Neural progenitor cell (in vitro differentiated cells): ENCODE measurements around the gene LCP1. TPM values are rescaled to one million over a fixed set of nuclear protein-coding genes. Genes with fewer than 3 reads are reported as not detected.
A peak's percentile ranks its signal among the peaks of the same experiment; 100 is the strongest.

Experiments used
- DNase-seq: peaks from one replicate; pipeline ENCODE4 v3.0.0-alpha.2; 2016; ENCODE audit warnings: low spot score
- H2AFZ ChIP-seq: fragments of 200-600 bp; sonication (generic); replicated peaks from 2 replicates; pipeline ENCODE4 v1.6.1; 2016; ENCODE audit warnings: antibody characterized with exemption
- H3F3A ChIP-seq: fragments of 200-600 bp; sonication (generic); 2 replicates; pipeline ENCODE4 v1.6.1; 2016; ENCODE audit warnings: antibody characterized with exemption, low read depth
- H3K27ac ChIP-seq: fragments of 200-600 bp; sonication (generic); 2 replicates; pipeline ENCODE4 v1.5.1; 2016; ENCODE audit warnings: mild to moderate bottlenecking
- H3K27me3 ChIP-seq: fragments of 200-600 bp; sonication (generic); 2 replicates; pipeline ENCODE4 v1.6.1; 2016; ENCODE audit warnings: mild to moderate bottlenecking, moderate library complexity
- H3K36me3 ChIP-seq: fragments of 200-600 bp; sonication (generic); 2 replicates; pipeline ENCODE4 v1.5.1; 2016
- H3K4me1 ChIP-seq: fragments of 200-600 bp; sonication (generic); 2 replicates; pipeline ENCODE4 v1.6.1; 2016; ENCODE audit warnings: mixed run types
- H3K4me2 ChIP-seq: fragments of 200-600 bp; sonication (generic); 2 replicates; pipeline ENCODE4 v1.6.1; 2016
- H3K4me3 ChIP-seq: fragments of 200-600 bp; sonication (generic); 2 replicates; pipeline ENCODE4 v1.5.1; 2016
- H3K79me2 ChIP-seq: fragments of 200-600 bp; sonication (generic); 2 replicates; pipeline ENCODE4 v1.6.1; 2016; ENCODE audit warnings: low read depth
- H3K9ac ChIP-seq: fragments of 200-600 bp; sonication (generic); 2 replicates; pipeline ENCODE4 v1.6.1; 2016
- H3K9me3 ChIP-seq: fragments of 200-600 bp; sonication (generic); 2 replicates; pipeline ENCODE4 v1.5.1; 2016; ENCODE audit warnings: low read depth
- H4K20me1 ChIP-seq: fragments of 200-600 bp; sonication (generic); 2 replicates; pipeline ENCODE4 v1.6.1; 2016; ENCODE audit warnings: low read depth
- H3K27ac Mint-ChIP-seq: 3 replicates; pipeline ENCODE4 v1.8.0; 2021; ENCODE audit warnings: mixed read lengths
- H3K27me3 Mint-ChIP-seq: 2 replicates; pipeline ENCODE4 v1.8.0; 2022; ENCODE audit warnings: low read depth, mild to moderate bottlenecking, inconsistent platforms, moderate library complexity, mixed read lengths; ENCODE audit not compliant: insufficient read depth
- H3K36me3 Mint-ChIP-seq: 3 replicates; pipeline ENCODE4 v1.8.0; 2021; ENCODE audit warnings: mixed read lengths
- H3K4me1 Mint-ChIP-seq: 3 replicates; pipeline ENCODE4 v1.8.0; 2021; ENCODE audit warnings: mixed read lengths
- H3K4me3 Mint-ChIP-seq: 3 replicates; pipeline ENCODE4 v1.8.0; 2021; ENCODE audit warnings: mild to moderate bottlenecking, moderate library complexity, mixed read lengths
- H3K9me3 Mint-ChIP-seq: 3 replicates; pipeline ENCODE4 v1.8.0; 2020; ENCODE audit warnings: mixed read lengths
- CTCF ChIP-seq: fragments of 200-600 bp; sonication (generic); IDR thresholded peaks from 2 replicates; pipeline ENCODE4 v1.5.1; 2017; ENCODE audit warnings: antibody characterized with exemption, mild to moderate bottlenecking
- EZH2 ChIP-seq: fragments of 200-600 bp; sonication (generic); IDR thresholded peaks from 2 replicates; pipeline ENCODE4 v1.6.1; 2017; ENCODE audit warnings: antibody characterized with exemption, mild to moderate bottlenecking, moderate library complexity
- EZH2phosphoT487 ChIP-seq: fragments of 200-600 bp; sonication (generic); IDR thresholded peaks from 2 replicates; pipeline ENCODE4 v1.6.1; 2017; ENCODE audit warnings: antibody characterized with exemption
- total RNA-seq: library from RNA; depleted of rRNA; stranded (reverse); fragments of >200 nt; gene quantifications from 2 replicates; pipeline ENCODE4 v1.2.3, GENCODE V29; 2015; ENCODE audit warnings: low replicate concordance

LCP1 gene
- total RNA-seq, 1 donor from 2014 or later, result 2.2 TPM

- Histone ChIP-seq H3K4me1 (no peaks in the 10 kb centered on the region), H3K27ac (no peak overlapping the region), H2AFZ (no peak overlapping the region), H3K36me3 (no peaks in the 10 kb centered on the region), H3K9ac (no peak overlapping the region), H3K4me3 (no peak overlapping the region), H4K20me1 (no peaks in the 10 kb centered on the region), H3K4me2 (no peak overlapping the region), H3K9me3 (no peaks in the 10 kb centered on the region), H3K27me3 (no peaks in the 10 kb centered on the region), H3F3A (no peaks in the 10 kb centered on the region), H3K79me2 (no peaks in the 10 kb centered on the region)
- no peak for DNase-seq
- TF ChIP-seq EZH2 (no peak), EZH2phosphoT487 (no peak), CTCF (no peak)
- H3K4me3 Mint-ChIP-seq, result no peak overlapping the region
- H3K4me1 Mint-ChIP-seq, result peaks cover 16% of the 10 kb centered on the region
- peaks cover 2% of the 10 kb centered on the region for H3K36me3 Mint-ChIP-seq
- H3K27ac Mint-ChIP-seq, result no peak overlapping the region
- no peaks in the 10 kb centered on the region for H3K9me3 Mint-ChIP-seq
- H3K27me3 Mint-ChIP-seq, result no peaks in the 10 kb centered on the region
Measured at GRCh38 chr13:46106839-46107371, 75.1 kb downstream of the LCP1 start.

GRCh38 chr13:46104868-46105267 is 77.1 kb downstream of the LCP1 start, which contains the start of gene CPB2:
CPB2 (minus strand) TSS chr13:46105033; CDS start chr13:46105009, 24 bp downstream.
- H3K9me3 ChIP-seq, result no peaks in the 10 kb centered on the region
- Mint-ChIP-seq H3K9me3 (no peaks in the 10 kb centered on the region), H3K4me1 (peaks cover 19% of the 10 kb centered on the region), H3K27ac (no peak within 1 kb of the TSS), H3K27me3 (no peaks in the 10 kb centered on the region), H3K36me3 (no peaks in the 10 kb centered on the region), H3K4me3 (no peak within 1 kb of the TSS)
- no peaks in the 10 kb centered on the region for H4K20me1 ChIP-seq
- DNase-seq, result no peak
- H3K79me2 ChIP-seq, result no peaks in the 10 kb centered on the region
- no peak within 1 kb of the TSS for H3K4me2 ChIP-seq
- TF ChIP-seq EZH2phosphoT487 (no peak), EZH2 (no peak)
- H3F3A ChIP-seq, result no peaks in the 10 kb centered on the region
- no peak within 1 kb of the TSS for H3K9ac ChIP-seq
- H2AFZ ChIP-seq, result no peak within 1 kb of the TSS
- no peaks in the 10 kb centered on the region for H3K36me3 ChIP-seq
- no peaks in the 10 kb centered on the region for H3K4me1 ChIP-seq
- H3K27me3 ChIP-seq, result no peaks in the 10 kb centered on the region
- no peak within 1 kb of the TSS for H3K27ac ChIP-seq
- no peak within 1 kb of the TSS for H3K4me3 ChIP-seq

- no peaks in the 10 kb centered on the region for H3K27me3 ChIP-seq
- no peaks in the 10 kb centered on the region for H3K36me3 Mint-ChIP-seq
- no peaks in the 10 kb centered on the region for H4K20me1 ChIP-seq
- no peak overlapping the region for H2AFZ ChIP-seq
- no peak for TF ChIP-seq EZH2phosphoT487
- no peak for TF ChIP-seq EZH2
- no peak for TF ChIP-seq CTCF
- no peaks in the 10 kb centered on the region for H3K36me3 ChIP-seq
- no peak for DNase-seq
- no peak overlapping the region for H3K27ac ChIP-seq
- H3K4me1 Mint-ChIP-seq, result peaks cover 14% of the 10 kb centered on the region
- no peak overlapping the region for H3K9ac ChIP-seq
- no peak overlapping the region for H3K4me3 Mint-ChIP-seq
- H3K9me3 ChIP-seq, result no peaks in the 10 kb centered on the region
- H3K4me2 ChIP-seq, result no peak overlapping the region
- H3K79me2 ChIP-seq, result no peaks in the 10 kb centered on the region
- no peak overlapping the region for H3K4me3 ChIP-seq
- peak overlapping the region; percentile 65 for H3K27ac Mint-ChIP-seq
- H3K27me3 Mint-ChIP-seq, result no peaks in the 10 kb centered on the region
- no peaks in the 10 kb centered on the region for H3F3A ChIP-seq
- H3K4me1 ChIP-seq, result no peaks in the 10 kb centered on the region
- no peaks in the 10 kb centered on the region for H3K9me3 Mint-ChIP-seq
Measured at GRCh38 chr13:46103037-46103436, 78.9 kb downstream of the LCP1 start.

GRCh38 chr13:46102255-46102605 is 79.7 kb downstream of the LCP1 start:
- Histone ChIP-seq H3K79me2 (no peaks in the 10 kb centered on the region), H3K4me3 (no peak overlapping the region), H3K9me3 (no peaks in the 10 kb centered on the region), H3K27ac (no peak overlapping the region), H3K36me3 (no peaks in the 10 kb centered on the region), H3K4me2 (no peak overlapping the region), H3K4me1 (no peaks in the 10 kb centered on the region), H3F3A (no peaks in the 10 kb centered on the region), H3K27me3 (no peaks in the 10 kb centered on the region), H2AFZ (no peak overlapping the region), H4K20me1 (no peaks in the 10 kb centered on the region), H3K9ac (no peak overlapping the region)
- Mint-ChIP-seq H3K4me1 (peaks cover 14% of the 10 kb centered on the region), H3K27me3 (no peaks in the 10 kb centered on the region), H3K4me3 (no peak overlapping the region), H3K27ac (no peak overlapping the region), H3K36me3 (no peaks in the 10 kb centered on the region), H3K9me3 (no peaks in the 10 kb centered on the region)
- DNase-seq, result no peak
- TF ChIP-seq EZH2 (no peak), EZH2phosphoT487 (no peak), CTCF (no peak)
